HG03060 (cell line): ENCODE data around the gene DPCD.
"Not testable (repeated sequence)": the region's sequence is repeated elsewhere in the genome, so short reads cannot be mapped to it uniquely, and the experiment has no call there.

Experiments
- ATAC-seq: cut with Tn5 transposase; IDR thresholded peaks from one replicate; pipeline ENCODE4 v1.9.1; 2021; ENCODE audit warnings: low read depth, moderate number of reproducible peaks; ENCODE audit not compliant: unreplicated experiment

Gene DPCD

DNA sequence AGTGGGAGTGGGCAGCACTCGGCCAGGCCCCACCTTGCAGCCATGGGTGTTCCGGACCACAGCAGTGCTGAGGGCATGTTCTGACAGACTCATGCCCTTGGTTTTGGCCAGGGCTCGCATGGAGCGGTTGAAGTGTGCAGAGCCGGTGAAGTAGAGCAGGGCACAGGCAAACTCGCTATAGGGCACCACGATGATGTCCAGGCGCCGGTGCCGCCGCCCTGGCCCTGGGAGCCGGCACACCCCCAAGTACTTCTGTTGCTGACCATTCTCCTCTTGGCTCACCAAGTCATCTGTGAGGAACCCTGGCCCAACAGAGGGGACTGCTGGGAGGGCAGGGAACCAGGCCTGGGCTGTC is 8.6 kb upstream of the DPCD start:
- no peak for ATAC-seq

DNA sequence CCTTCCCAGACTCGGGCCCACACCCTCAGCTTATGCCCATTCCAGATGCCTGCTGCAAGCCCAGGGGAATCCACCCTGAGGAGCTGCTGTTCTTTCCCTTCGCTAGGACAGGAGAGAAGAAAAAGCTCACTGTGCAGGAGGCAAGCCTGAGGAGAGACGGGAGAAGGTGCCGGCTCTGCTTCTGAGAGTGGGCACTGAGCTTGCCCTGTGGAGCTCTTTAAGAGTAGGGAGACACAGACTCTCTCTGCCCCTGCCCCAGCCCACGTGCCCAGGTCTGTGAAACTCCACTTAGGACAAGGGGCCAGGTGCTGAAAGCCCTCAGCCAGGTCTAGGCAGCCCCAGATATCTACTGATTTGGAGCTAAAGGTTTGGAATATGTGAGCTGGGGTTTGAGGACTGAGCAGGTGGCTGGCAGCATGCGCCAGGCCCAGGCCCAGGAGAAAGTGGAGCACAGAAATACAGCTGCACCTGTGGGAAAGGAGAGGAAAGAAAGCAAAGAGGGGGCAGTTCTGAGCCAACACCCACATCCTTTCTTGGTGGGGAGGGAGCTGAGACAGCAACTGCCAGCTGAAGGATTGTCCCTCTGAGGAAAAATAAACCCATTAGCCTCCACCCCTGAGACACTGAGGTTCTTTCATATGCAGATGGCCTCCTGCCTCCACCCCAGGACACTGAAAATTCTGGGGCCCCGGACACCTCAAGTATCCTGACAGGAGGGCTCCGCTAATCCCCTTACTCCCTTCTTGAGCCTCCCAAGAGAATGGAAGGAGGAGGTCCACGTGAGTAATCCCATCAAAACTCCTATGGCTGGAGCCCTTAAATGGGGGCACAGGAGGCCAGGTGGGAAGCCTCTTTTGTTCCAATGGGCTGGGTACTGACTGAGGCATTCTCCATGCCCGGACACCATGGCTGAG is 7.4 kb upstream of the DPCD start:
- no peak for ATAC-seq

DNA sequence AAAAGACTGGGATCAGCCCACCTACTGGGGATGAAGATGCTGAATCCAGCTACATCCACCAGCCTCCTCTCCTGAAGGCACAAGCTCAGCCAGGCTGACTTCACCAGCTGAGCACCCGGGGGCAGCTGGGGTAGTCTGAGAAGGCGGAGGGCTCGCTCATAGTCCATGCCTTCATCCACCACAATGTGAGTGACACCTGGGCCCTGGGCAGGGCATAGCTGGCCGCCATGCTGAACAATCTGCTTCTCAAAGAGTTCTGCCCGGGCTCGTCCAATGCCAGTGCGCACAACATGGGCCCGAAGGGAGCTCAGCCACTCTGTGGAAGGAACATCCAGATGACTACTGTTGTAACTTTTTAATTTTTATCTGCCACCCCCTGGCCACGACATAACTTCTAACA is 2.3 kb upstream of the DPCD start:
- ATAC-seq = no peak

DNA sequence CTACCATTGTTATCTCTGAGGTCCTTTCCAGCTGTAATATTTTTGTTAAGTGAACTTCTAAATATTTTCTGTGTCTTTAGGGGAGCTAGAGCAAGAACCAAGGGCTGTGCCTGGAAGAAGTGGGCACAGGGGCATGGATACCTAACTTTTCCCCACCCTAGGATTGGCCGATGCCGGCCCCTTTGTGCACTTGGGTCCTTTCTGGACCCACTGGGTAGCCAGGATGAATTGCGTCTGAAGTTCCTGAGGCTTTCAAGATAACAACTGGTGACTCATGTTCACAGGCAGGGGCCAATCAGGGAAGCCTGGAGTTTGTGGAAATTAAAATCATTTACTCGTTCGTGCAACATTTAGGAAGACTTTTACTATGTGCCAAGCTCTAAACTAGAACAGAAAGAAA is 758 bp downstream of the DPCD start:
- ATAC-seq = no peak

DNA sequence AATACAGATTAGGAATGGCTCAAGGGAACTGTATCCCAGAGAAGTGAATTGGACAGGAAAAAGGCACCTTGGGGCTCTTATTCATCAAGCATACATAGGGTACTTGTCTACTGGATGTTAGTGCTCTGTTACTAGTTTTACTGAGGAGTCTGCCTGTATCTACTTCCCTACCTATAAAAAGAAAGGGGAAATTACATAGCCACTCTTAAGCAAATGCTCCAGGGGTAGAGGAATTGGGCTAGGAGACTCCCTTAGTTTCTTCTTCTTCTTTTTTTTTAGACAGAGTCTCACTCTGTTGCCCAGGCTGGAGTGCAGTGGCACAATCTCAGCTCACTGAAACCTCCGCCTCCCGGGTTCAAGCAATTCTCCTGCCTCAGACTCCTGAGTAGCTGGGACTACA is 5.2 kb downstream of the DPCD start:
- not testable (repeated sequence) for ATAC-seq

DNA sequence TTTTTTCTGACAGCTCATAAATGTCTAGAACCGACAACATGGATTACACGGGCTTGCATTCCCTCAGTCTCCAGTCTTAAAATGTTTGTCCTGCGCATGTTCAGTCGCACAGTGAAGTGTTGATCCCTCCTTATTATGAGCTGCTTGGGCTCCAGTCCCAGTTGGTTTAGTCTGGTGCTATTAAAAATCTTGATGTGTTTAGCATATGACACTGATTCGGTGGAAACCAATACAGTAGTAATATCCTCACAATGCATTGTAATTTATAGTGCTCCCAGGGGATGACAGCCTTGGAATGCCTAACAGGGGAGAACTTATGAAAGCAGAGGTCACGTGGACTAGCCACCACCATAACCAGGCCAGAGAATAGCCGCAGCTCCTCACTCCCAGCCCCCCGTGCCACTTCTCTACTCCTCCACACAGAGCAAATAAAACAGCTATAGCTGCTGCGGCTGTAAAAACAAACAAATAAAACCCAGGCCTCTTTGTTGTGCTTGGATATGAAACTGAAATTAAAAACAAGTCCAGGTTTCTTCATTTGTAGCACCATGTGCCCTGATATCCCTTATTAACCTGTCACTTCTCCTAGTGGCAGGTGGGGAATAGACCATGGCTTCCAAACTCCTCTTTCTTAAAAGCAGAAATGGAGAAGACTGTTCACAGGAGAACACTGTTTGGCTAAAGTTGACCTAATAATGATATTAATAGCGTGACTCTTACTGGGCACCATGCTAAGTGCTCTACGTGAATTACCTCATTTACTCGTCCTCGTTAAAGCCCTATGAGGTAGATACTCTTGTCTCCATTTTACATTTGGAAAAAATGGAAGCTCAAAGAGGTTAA is 7.7 kb downstream of the DPCD start:
- ATAC-seq = no peak

DNA sequence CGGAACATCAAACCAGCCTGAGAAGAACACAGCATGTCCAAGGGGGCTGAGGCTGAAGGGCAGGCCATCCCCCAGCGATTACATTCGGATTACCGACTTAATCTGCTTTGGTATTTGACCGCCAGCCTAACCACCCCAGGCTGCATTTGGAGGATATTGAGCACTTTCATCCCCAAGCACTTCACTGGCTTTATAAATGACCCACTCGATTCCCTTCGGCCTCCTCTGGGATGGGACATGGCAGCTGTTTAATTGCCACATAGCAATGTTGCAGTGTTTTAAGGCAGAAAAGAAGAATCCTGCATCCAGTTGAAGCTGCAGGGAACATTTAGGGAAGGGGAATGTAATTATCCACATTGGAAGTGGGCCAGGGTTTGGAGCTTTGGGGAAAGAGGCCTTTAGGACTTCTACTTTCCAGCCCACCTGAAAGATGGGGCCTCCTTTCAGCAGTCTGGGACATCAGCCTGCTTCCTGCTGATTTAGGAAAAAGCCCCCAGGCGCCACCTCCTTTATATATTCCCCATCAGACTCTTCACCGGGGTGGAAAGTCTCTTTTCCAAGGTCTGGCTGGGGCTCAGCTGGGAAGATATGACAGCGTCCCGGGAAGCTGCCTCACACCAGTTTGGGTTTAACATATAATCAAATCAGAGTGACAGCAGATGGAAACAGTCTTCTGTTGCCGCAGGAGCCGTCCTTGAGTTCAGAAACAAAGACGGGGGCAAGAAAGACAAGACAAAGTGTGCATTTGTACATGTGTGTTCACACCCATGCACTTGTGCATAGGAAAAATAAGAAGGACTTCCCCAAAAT is 9.2 kb downstream of the DPCD start:
- ATAC-seq = no peak

DNA sequence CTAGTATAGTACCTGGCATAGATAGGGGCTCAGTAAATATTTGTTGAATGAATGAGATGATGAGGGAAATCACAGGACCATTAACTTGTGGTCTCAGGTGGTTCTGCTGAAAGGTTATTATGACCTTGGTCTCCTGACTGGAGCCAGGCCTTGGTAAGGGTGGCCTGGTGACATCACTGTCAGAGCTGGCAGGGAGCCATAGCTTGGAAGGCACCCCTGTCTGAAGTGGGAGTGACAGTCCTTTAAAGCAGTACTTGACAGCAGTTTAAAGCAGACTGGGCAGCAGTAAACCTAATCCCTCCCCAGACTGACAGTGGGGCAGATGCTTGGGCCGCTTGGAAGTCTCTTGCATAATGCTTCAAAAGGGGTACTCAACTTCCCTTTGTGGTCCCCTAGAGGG is 13.4 kb downstream of the DPCD start:
- ATAC-seq = no peak

DNA sequence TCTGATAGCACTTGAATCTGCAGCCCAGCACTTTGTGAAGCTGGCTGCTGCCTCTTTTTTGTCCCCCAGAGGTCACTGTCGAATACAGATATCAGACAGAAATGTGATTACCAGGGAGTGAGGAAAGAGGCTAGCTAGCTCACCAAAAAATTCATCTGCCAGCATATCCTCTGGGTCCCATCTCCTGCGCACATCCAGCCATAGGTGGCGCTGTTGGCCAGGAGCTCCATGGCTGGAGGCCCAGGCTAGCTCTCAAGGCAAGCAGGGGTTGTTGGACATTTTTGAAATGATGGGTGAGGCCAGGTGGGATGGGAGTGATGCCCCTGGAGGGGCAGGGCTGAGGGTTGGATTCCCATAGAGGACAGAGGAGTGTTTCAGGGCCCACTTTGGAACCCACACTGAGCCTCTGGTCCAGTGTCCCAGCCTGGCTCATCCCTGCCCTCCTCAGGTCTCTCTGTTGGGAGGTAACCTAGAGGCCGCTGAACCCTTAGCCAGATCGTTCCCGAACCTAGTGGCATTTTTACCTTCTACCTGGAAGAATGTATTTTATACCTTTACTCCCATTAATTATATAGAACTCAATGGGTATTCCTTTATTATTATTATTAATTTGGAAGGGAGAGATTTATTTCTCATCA is 14.8 kb downstream of the DPCD start:
- no peak for ATAC-seq

DNA sequence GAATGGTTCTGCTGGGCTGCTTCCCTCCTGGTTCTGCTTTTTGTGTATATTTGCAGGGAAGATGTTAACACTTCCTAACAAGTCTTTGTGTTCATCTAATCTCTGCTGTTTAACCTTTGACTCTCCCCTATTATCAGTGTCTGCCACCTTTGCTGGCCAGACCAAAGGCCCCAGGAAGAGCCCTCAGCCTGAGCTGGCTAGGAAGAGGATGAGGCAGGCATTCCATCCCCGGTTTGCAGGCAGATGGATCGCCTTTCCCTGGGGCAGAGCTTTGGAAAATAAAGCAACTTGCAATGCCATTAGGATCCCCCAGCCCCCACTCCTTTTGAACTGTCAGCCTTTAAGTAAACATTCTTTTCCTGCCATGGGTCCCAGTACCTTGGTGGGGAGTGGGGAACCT is 19.0 kb downstream of the DPCD start:
- ATAC-seq = no peak

DNA sequence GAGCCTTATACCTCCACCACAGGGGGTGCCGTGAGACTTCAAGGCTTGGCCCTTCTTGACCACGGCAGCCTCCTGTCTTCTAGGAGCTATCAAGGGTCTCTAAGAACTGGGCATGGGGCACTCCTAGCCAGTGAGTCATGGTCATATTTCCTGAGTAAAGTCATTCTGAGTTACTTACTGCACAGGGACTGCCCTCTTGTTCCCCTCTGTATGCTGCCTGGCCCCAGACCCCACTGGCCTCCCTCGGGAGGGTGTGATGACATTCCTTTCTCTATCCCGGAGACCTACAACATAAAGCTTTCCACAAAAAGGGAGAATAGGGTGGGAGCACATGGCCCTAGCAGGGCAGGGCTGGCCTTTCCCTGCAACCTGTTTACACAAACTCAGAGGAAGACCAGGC is 21.4 kb downstream of the DPCD start:
- no peak for ATAC-seq

DNA sequence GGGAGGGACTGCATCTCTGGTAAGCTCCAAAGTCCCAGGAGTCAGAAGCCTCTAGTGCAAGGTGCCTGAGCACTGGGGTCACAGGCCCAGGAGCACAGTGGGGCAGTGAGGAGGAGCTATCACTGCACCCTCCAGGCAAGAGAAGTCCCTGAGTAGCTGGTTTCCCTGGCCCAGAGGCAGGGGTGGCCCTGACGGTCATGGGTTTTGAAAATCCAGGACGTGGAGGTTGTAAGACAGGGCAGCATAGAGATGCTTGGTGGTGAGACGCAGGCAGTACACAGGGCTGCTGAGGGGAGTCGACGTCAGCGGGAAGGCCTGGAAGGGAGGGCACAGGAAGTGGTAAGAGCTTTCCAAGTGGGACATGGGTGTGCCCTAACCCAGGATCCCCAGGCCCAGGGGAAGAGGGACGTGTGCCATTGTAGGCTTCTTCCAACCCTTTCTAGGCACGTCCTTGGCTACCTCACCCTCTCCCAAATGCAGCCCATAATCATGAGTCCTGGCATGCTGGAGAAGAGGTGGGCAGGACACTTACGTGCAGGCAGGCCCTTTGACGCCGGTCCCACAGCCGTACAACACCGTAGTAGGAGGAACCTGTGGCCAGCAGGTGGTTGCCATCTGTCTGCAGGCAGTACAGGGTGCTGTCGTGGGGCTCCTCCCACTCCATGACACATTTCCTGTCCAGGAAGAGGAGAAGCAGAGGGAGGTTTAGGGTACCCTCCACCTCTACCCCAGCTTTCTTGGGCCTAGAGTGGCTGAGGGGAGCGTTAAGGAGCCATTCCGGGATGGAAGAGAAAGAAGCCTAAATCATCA is 23.2 kb downstream of the DPCD start:
- ATAC-seq = no peak

DNA sequence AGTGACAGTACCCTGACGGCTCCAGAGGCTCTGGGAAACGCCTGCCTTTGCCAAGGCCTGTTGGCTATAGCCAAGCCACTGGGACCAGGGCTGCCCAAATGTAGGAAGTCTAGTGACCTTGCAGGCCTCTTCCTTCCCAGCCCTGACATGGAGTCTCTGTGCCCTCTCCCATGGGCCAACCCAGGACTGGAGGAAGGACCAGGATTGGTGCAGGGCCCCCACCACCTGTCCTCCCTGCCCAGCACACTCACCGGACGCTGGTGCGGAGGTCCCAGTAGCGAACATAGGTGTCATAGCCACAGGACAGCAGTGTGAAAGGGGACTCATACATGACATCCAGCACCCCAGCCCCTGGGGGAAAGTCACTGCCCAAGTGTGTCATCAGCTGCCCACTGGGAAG is 24.0 kb downstream of the DPCD start:
- ATAC-seq = no peak

DNA sequence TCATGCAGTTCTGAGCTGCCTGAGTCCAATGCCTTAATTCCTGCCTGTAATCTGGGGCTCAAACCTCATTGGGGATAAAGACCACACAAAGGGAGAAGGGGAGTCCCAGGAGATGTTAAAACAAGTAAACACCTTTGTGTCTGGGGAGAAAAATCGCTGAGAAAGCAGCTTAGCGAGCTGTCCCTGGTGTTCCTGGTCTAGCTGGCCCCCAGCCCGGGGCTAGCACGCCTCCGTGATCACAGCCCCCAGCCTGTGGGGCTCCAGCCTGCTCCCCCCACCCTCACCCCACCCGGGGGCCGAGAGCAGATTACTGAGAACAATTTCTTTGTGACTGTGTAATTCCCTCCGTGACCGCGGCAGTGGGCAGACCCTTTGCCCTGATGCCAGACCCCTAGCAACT is 24.8 kb downstream of the DPCD start:
- no peak for ATAC-seq

DNA sequence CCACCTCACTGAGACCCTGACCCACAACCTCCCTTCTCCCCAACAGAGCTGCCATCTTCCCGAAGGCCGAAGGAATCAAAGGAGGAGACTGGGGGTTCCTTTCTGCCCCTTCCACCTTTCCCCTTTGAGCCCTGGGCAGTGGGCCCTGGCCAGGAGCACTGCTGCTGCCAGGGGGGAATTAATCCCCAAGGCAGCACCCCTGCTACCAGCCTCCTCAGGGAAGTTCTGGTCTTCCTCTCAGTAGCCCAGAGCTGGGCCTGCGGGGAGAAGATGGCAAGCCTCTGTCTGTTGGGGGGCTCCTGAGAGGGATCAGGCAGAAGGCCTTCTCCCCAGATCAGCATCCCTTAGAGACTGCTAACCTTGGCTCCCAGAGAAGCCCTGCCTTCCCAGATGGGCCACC is 25.5 kb downstream of the DPCD start:
- no peak for ATAC-seq

DNA sequence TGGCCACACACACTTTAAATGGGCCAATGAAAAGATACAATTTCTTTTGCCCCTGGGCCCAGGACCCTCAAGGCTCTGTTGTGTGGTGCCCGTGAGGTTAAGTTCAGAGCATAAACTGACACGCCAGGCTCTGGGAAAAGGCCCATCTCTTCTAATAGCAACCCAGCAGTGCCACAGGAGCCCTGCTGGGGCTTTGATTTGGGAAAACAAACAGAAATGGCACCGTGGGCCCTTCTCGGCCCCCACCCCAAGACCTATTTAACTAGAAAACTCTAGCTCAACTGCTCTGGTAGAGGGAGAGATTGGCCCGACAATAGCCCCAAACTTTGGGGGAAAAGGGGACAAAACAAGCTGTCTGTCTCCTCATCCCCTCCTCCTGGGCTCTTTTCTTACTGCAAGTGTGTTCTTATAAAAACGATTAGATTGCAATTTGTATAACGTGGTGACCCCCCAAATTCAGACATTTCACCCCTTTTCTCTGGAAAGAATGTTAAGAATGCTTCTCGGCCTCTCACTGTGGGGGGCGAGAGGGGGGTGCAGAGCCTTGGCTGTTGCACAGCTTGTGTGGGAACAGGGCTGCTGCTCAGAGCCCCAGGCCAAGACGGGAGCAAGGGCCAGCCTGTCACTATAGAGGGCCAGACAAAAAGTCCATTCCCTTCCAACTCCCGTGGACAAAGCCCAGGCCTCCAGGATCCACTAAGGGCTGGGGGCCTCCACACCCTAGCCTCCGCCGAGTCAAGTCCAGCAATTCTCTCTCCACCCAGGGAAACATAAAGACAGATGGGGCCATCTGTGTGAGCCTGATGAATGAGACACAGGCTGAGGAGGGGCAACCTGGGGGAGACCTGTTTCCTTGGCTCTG is 26.8 kb downstream of the DPCD start:
- no peak for ATAC-seq

DNA sequence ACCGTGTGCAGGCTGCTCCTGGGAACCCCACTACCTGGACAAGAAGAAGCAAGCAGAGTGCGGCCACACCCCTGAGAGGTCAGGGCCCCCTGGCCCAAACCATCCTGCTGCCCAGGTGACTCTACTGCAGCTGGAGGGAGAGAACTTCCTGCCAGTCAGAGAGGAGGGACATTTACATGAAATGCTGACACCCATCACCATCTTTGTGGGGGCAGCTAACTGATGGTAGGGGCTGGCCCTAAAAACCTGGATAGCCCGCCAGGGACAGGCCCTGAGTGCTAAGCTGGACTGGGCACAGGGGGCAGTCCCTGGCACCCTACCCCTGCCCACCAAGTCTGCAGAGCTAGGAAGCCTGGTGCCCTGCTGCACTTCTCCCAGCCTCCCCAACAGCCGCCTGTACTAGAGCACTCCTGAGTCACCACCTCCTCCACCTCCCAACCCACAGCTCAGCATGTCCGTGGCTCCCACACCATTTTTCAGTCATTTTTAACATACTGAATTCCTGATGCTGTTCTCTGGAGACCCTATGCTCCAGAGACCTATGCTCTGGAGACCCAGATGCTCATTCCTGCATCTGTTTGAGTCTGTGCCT is 27.5 kb downstream of the DPCD start:
- ATAC-seq = no peak

DNA sequence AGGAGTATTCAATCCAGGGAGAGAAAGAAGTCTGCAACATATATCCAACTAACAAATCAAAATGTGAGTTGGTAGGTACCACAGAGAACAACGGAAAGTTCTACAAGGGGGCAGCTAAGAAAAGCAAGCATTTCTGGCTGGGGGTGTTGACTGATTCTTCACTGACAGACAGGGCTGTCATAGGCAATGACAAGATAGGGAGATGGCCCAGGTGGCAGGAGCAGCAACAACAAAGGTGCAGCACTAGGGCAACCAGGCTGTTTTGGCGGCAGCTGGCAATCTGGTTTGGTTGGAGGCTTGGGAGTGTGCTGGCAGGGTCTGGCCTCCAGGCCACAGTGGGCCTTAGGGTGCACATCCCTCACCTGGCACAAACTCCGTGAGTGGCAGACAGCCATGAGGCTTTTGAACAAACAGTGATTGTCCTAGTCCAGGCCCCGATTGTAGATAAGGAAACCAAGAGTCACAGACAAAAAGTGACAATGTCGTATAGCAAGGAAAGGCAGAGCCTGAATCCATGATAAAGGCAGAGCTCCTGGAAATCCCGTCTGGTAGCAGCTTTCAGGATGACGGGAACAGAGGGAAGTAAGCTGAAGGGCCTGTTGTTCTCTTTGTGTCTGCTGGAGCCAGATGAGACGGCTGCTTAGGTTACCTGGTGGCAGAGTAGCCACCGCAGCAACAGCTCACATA is 28.4 kb downstream of the DPCD start:
- no peak for ATAC-seq
